Body of pancreas (tissue), 4 donors: Measurements from ENCODE around the gene ANKRD34A.

Experiments
- POLR2A ChIP-seq, 3 donors: fragments of 450-650 bp; IDR thresholded peaks; one replicate each; pipeline ENCODE4 v1.6.1; 2016; ENCODE audit warnings: antibody characterized with exemption in 3 of 3, mild to moderate bottlenecking in 2 of 3
- TF ChIP-seq, protein P1 (sequence below), 7 experiments: fragments of 450-650 bp in 4 of 7; fragments of 200-600 bp in 3 of 7; sonication (generic) in 3 of 7; IDR thresholded peaks; one replicate each; pipeline ENCODE4 v1.5.1; 2016 to 2019; ENCODE audit warnings: antibody characterized with exemption in 7 of 7

DNA sequence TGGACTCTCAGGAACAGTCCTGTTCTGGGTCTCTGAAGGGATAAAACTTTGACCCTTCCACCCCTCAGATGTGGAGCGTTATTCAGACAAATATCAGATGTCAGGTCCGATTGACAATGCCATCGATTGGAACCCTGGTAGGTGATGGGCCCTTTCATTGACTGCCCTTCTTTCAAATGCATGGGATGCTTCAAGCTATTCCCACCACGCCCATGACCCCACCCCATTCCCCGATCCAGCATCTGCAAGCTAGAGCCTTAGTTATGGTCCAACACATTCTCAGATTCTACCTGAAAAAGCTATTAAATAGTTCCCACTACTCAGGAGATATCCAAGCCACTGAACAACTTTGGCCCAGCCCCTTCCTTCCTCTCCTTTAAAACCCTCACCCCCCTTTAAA is 12.6 kb upstream of the ANKRD34A start:
- TF ChIP-seq POLR2A (IDR thresholded peaks at IDR 0.05) = no peak
- TF ChIP-seq, protein P1, sequence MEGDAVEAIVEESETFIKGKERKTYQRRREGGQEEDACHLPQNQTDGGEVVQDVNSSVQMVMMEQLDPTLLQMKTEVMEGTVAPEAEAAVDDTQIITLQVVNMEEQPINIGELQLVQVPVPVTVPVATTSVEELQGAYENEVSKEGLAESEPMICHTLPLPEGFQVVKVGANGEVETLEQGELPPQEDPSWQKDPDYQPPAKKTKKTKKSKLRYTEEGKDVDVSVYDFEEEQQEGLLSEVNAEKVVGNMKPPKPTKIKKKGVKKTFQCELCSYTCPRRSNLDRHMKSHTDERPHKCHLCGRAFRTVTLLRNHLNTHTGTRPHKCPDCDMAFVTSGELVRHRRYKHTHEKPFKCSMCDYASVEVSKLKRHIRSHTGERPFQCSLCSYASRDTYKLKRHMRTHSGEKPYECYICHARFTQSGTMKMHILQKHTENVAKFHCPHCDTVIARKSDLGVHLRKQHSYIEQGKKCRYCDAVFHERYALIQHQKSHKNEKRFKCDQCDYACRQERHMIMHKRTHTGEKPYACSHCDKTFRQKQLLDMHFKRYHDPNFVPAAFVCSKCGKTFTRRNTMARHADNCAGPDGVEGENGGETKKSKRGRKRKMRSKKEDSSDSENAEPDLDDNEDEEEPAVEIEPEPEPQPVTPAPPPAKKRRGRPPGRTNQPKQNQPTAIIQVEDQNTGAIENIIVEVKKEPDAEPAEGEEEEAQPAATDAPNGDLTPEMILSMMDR (IDR thresholded peaks at IDR 0.05) = no peak
